GM12874 (cell line): ENCODE results near the gene CCRL2.

Source experiments
- TF ChIP-seq, protein P1 (sequence below): IDR thresholded peaks from 2 replicates; pipeline ENCODE4 v1.5.1; 2011; ENCODE audit warnings: low read depth, mild to moderate bottlenecking, control low read depth, low read length, moderate library complexity; ENCODE audit not compliant: insufficient read depth

CCRL2 gene

DNA sequence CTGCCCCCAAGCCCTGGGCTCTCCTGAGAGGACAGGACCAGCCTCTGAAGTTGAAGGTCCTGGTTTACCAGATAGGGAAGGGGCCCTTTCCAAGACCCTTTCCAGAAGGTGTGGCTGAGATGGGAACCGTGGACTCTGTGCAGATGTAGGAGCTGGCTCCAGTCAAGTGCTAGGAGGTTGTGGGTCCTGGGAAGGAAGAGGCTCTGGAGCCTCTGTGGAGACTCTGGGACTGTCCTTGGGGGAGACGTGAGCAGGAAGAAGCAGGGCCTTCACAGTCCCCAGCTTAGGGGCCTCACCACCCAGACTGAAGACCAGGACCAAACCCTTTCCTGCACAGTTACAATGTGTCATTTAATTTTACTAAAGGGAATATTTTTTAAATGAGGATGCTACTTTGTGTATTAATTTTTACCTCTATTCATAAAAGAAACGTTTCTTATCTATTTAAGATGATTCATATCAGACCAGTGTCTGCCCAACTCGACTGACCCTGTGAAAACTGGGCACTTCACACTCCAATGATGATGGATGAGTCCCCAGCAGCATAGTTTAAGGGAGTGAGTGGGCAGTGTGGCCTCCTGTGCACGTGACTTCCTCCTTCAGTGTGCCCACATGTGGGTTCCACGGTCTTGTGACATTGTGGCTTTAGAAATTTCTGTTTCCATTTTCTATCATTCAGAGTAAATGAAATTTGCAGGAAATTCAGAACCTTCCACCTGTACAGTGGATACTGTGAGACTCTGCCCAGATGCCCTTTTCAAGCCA is 11.1 kb upstream of the CCRL2 start:
- TF ChIP-seq, protein P1, sequence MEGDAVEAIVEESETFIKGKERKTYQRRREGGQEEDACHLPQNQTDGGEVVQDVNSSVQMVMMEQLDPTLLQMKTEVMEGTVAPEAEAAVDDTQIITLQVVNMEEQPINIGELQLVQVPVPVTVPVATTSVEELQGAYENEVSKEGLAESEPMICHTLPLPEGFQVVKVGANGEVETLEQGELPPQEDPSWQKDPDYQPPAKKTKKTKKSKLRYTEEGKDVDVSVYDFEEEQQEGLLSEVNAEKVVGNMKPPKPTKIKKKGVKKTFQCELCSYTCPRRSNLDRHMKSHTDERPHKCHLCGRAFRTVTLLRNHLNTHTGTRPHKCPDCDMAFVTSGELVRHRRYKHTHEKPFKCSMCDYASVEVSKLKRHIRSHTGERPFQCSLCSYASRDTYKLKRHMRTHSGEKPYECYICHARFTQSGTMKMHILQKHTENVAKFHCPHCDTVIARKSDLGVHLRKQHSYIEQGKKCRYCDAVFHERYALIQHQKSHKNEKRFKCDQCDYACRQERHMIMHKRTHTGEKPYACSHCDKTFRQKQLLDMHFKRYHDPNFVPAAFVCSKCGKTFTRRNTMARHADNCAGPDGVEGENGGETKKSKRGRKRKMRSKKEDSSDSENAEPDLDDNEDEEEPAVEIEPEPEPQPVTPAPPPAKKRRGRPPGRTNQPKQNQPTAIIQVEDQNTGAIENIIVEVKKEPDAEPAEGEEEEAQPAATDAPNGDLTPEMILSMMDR = no peak

DNA sequence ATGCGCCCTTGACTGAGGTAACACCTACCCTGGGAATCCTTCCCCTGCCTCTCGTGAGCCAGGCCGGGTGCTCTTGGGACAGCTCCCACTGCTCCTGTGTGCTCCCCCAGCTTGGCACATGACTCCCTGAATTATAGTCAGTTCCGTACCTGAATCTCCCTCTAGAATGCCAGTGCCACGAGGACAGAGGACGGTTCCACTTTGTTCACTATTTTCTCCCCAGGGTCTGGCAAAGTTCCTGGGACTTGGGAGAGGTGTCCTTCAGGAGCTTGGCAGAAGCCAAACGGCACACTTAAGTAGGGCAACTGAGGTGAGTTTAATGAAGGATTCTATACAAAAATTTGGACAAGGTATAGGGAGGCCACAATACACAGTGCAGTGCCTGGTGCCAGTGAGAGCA is 9.9 kb upstream of the CCRL2 start:
- TF ChIP-seq, protein P1 = no peak

DNA sequence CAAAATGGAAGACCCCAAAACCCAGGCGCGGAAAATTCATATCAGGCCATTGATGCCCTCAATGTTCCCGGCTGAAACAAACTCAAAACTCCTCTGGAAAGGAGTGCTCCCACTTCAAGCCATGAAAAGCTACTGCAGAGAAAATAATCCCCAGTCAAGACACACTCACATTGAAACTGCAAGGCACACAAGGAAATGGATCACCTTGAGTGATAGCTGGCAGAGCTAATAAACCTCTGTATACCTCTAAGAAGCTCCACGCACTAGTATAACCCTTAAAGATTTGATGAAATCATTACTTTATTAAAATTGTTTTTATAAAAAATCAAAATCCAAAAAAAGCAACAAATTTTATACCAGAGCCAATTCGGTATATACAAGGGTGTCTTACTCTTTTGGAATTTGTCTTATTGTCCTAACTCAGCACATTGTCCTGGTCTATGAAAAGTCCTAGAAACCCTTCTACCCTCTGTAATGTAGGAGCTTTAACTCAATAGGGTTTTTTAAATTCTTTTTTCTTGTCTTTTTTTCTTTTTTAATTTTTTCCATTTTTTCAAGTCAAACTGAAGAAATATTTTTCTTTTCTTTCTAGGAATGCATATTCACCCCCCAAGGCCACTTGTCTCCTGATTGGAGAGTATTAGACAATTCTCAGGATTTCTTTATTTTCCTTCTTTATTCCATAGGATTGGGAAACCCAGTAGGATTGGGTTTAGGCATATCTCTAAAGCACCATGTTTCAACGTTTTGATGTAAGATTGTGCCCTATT is 8.7 kb upstream of the CCRL2 start:
- TF ChIP-seq, protein P1 = no peak

DNA sequence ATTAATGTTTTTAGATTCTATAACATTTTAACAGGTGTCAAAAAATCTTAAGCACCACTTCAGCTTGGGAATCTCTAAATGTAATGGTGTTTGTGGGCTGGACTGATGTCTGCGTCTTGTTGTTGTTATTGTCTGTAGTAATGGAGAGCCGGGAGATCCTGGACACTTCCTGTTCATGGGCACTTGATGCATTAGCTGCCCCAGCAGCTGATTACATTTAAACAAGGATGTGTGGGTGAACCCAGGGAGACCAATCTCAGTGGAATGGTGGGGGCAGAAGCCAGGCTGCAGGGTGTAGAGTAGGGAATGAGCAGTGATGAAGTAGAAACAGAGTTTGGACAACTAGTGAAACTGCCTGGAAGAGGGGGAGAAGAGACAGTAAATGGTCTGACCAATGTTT is 8.0 kb upstream of the CCRL2 start:
- TF ChIP-seq, protein P1 = no peak

DNA sequence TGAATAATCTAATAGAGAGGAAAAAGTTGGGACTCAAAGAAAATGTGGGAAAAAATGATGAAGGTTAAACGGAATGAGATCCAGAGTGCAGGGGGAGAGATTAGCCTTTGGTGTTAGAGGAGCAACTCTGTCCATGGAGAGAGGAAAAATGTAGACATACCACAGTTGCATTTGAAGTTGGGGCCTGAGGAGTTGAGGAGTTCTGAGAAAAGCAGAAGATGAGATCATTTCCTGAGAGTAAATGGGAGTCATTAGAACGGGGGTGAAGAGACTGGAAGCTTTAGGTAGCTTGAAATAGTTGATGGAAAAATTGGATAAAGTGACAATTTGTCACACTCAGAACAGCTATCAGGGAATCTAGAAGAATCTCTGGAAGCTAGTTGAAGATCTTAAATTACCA is 7.5 kb upstream of the CCRL2 start:
- TF ChIP-seq, protein P1 = no peak

DNA sequence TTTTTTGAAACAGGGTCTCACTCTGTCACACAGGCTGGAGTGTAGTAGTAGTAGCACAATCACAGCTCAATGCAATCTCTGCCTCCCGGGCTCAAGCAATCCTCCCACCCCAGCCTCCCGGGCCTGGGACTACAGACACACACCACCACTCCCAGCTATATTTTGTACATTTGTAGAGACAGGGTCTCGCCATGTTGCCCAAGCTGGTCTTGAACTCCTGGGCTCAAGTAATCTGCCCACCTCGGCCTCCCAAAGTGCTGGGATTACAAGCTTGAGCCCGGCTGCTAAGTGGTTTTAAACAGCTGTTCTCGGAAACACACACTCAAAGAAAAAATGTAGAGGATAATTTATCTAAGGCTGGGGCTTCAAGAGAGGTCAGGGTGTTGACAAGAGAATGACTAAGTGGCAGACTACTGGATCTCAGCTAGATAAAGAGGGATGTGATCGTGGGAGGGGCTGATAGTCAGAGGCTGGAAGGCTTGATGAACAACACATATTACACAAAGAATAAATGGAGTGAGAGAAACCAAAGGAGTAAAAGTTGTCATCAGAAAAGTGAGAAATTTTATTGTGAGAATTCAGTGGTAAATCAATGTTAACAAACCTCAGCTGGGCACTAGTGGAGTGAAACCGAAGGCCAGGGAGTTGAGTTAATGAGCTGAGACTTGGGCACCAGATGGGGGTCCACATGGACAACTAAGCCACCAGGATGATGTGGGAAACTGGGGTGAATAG is 6.9 kb upstream of the CCRL2 start:
- TF ChIP-seq, protein P1 = no peak

DNA sequence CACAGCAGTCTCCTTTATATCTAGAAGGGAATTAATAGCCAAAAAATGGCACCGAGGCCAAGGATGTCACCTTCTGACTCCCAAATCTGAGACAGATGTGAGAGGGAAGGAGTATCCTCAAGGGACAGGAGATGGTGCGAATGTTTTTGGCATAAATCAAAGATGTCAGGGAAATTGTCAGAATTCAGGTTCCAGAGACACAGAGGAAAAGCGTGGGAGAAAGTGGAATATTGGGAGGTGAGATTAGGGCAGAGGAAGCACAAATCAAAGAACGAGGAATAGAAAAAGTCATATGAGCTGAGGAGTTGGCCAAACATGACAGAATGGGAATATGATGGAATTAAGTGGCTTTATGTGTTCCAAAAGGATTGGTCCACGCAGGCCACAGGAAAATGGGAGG is 6.2 kb upstream of the CCRL2 start:
- TF ChIP-seq, protein P1 = no peak
